ENCODE measurements around the gene CRPPA. TPM values are rescaled to one million over a fixed set of nuclear protein-coding genes. Genes with fewer than 3 reads are reported as not detected.
"Not testable (repeated sequence)": the region's sequence is repeated elsewhere in the genome, so short reads cannot be mapped to it uniquely, and the experiment has no call there.

CRPPA gene
- under 1 TPM; 0.28 to 0.82 (median 0.65) TPM for polyA plus RNA-seq

DNA sequence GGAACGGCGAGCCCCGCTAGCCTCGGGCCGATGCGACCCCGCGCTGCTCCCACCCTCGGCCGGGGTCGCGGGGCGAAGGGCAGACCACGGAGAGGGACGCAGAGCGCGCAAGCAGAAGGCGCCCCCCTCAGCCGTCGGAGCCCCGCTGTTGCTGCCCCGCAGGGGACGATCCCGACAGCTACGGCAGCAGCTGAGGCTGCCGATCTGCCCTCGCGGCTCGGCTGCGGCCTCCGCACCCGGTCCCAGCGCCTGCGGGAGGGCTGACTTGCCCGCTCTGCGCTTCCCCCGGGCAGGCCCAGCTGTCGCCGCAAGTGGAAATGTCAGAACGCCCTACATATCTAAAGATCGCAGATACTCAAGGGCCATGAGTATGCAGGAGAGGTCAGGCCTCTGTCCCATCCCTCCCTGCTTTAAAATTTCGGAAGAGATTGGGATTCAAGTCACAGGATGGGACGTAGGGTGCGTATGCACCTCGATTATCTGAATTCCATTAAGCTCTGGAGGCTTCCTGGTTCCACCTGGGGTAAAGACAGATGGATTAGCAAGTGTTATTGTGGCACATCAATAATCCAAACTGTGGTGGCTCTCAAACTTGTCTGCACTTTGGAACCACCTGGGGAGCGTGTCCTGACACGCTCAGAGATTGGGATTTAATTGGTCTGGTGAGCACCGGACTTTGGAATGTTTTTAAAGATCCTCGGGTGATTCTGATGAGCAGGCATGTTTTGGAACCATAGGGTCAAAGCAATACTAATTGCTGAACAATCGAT is at the start of gene CRPPA:
CRPPA (minus strand) TSS at position 206 of the 770 bp plus-strand sequence. CDS start 216 bp downstream, outside the sequence.
- peak within 1 kb of the TSS; percentile 81 to 95 (median 91) for H3K4me3 Mint-ChIP-seq
- peak in 2 of 3 donors; percentile 46 to 58 for DNase-seq
- H3K27me3 Mint-ChIP-seq (ENCODE audit: low read depth in 3 of 3): peaks cover 6 to 8% (median 6%) of the 10 kb centered on the region in 3 donors
- H3K9me3 Mint-ChIP-seq: no peaks in the 10 kb centered on the region
- no peaks in the 10 kb centered on the region for H3K36me3 Mint-ChIP-seq
- H3K4me1 Mint-ChIP-seq: peaks cover 25 to 26% of the 10 kb centered on the region in 2 donors
- peak within 1 kb of the TSS; percentile 74 to 93 (median 88) for H3K27ac Mint-ChIP-seq

DNA sequence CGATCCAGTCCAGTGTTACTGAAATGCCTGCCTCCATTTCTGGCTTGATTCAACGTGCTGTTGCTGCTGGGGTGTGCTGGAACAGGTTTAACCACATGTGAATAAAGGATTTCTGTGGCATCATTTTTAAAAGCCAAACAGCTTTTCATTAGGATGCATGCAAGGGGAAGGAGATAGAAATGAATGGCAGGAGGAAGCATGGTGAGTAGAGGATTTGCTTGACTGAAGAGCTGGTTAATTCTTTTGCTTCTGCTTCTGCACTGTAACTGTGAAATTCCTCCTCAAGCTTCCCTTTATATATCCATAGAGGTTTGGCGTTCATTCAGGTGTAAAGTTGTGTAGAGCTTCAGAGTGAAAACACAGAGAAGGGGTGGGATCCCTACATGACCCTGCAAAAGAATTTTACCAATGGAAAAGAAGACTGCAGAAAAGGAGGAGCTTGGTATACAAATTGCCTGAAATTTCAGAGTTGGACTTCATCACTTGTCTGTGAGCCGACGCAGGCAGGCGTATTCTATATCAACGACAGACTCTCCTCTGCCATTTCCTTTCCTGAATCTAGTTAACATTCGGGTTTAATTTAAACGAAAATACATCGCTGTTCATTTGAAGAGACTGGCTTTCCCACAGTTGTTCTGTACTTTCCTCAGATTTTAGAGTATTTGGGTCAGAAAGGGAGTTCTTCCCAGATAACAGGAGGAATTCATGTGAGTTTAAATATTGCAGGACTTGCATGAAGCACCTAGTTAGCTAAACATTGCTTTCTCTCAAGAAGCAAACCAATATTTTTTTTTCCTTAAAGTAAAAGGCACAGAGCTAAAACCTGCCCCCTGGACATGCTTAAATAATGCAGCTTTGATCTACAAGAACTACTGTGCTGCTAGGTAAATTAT is 44.4 kb upstream of the CRPPA start, which contains the start of gene SOSTDC1:
SOSTDC1 (minus strand) TSS at position 270 of the 893 bp plus-strand sequence; CDS start at position 200, 70 bp downstream.
- no peak within 1 kb of the TSS for H3K27ac Mint-ChIP-seq
- DNase-seq: no peak
- H3K4me3 Mint-ChIP-seq: peak within 1 kb of the TSS; percentile 10 to 57 (median 17)
- no peaks in the 10 kb centered on the region for H3K9me3 Mint-ChIP-seq
- peaks cover 6 to 9% of the 10 kb centered on the region in 2 donors for H3K4me1 Mint-ChIP-seq
- H3K27me3 Mint-ChIP-seq (ENCODE audit: low read depth in 3 of 3): peaks cover 0 to 5% (median 4%) of the 10 kb centered on the region in 3 donors
- H3K36me3 Mint-ChIP-seq: peaks cover 0 to 4% (median 0%) of the 10 kb centered on the region in 3 donors

DNA sequence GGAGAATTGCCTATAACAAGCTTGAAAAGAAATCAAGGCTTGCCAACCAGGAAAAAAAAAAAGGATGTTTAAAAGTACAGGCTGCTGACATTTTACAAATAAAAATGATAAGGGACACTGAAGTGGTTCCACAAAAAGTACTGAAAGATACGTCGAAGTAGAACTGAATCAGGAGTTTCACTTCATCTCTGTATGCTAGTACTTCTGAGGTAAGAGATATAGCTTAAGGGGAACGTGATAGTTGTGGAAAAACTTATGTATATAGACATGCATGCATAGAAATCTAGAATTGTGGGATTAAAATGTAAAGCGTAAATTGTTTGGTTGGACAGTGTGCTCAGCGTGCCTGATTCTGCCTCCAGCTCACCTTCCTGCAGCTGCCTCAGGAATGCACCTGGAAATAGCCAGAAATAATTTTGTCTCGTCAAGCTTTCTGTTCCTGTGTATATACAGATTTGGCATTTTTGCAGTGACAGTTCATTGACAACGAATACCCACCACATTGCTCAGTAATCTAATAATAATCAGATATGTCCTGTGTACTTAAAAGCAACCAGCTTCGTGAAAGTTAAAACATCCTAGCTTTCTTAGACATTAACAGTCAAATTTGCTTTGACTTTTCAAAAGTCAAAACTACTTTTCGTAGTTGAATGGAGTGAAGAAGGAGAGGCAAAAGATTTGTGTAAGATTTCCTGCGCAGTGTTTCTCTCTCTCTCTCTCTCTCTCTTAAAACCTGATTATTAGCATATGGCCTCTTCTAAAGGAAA is 42.8 kb upstream of the CRPPA start:
- DNase-seq: no peak
- Mint-ChIP-seq H3K27me3 (ENCODE audit: low read depth in 3 of 3) (peaks cover 0 to 5% (median 4%) of the 10 kb centered on the region in 3 donors), H3K4me3 (no peak overlapping the region), H3K4me1 (peaks cover 6 to 9% of the 10 kb centered on the region in 2 donors), H3K9me3 (no peaks in the 10 kb centered on the region), H3K27ac (no peak overlapping the region), H3K36me3 (peaks cover 0 to 4% (median 0%) of the 10 kb centered on the region in 3 donors)

DNA sequence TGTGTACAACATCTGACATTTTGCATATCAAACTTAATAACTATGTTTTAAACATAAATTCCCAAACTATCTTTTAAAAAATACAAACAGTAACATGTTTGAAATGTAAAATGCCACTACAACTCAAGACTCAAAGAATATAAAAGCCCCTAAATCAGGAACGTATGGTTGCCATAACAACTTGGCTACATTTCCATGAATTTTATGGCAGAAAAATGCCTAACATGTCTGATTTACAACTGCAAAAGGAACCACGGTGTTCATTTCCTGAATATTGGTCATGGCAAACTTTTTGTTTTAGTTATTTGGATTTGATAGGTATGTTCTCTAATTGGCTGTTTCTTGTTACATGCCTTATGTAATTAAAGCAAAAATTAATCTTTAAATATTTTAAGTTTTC is 42.2 kb upstream of the CRPPA start:
- Mint-ChIP-seq H3K27me3 (ENCODE audit: low read depth in 3 of 3) (peaks cover 0 to 5% (median 4%) of the 10 kb centered on the region in 3 donors), H3K9me3 (no peaks in the 10 kb centered on the region), H3K27ac (no peak overlapping the region), H3K4me1 (peaks cover 6 to 9% of the 10 kb centered on the region in 2 donors), H3K4me3 (no peak overlapping the region), H3K36me3 (peaks cover 0 to 4% (median 0%) of the 10 kb centered on the region in 3 donors)
- no peak for DNase-seq

DNA sequence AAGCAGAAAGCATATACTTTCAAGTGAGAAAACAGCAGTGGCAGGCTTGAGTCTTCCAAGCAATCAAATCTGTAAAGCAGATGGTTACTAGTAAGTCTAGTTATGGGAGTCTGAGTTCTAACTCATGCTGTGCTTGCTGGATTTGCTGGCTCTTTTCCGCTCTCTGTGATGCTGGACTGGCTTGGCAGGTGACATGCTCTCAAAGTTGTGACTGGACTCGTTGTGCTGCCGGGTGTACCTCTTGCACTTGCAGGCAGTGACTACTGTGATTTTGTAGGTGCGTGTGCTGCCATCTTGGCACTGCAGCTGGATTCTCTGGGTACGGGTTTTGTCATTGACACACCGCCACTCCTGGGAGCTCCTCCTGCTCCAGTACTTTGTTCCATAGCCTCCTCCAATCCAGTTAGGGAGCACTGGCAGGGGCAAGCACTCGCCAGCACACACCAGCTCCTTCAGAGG is 41.1 kb upstream of the CRPPA start:
- Mint-ChIP-seq H3K4me1 (peaks cover 6 to 9% of the 10 kb centered on the region in 2 donors), H3K36me3 (peaks cover 0 to 4% (median 0%) of the 10 kb centered on the region in 3 donors), H3K4me3 (no peak overlapping the region), H3K27ac (no peak overlapping the region), H3K27me3 (ENCODE audit: low read depth in 3 of 3) (peaks cover 0 to 5% (median 4%) of the 10 kb centered on the region in 3 donors), H3K9me3 (no peaks in the 10 kb centered on the region)
- no peak for DNase-seq

DNA sequence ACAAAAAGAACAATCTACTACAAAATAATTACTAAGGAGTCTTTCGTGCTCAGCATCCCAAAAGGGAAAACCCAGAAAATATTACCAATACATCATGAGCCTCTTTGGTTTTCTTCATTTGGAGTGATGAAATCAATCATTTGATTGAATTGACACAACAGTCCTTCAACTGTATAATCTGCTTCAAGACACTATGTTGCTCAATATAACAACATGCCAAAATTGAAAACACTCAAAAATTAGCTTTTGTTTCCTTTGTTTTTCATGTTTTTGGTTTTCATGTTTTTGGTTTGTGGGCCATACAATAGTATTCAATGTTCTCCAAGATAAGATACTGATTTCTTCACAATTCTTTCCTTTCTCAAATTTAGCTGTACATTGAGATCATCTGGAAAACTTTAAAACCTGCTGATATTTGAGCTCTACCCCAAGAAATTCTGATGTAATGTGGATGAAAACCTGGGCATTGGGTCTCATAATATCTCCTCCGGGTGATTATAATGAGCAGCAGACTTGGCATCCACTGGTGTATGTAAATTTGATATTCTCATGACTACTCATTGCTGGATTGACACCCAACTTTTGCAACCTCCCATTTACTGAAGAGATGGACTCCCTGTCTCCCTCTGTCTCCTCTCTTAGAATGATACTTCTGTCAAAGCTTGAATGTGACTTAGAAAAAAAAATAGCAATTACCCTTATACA is 39.6 kb upstream of the CRPPA start:
- no peak overlapping the region for H3K4me3 Mint-ChIP-seq
- peaks cover 0 to 4% (median 0%) of the 10 kb centered on the region in 3 donors for H3K36me3 Mint-ChIP-seq
- no peaks in the 10 kb centered on the region for H3K9me3 Mint-ChIP-seq
- H3K27ac Mint-ChIP-seq: no peak overlapping the region
- peaks cover 0 to 5% (median 4%) of the 10 kb centered on the region in 3 donors for H3K27me3 Mint-ChIP-seq (ENCODE audit: low read depth in 3 of 3)
- no peak for DNase-seq
- peaks cover 10 to 11% of the 10 kb centered on the region in 2 donors for H3K4me1 Mint-ChIP-seq

DNA sequence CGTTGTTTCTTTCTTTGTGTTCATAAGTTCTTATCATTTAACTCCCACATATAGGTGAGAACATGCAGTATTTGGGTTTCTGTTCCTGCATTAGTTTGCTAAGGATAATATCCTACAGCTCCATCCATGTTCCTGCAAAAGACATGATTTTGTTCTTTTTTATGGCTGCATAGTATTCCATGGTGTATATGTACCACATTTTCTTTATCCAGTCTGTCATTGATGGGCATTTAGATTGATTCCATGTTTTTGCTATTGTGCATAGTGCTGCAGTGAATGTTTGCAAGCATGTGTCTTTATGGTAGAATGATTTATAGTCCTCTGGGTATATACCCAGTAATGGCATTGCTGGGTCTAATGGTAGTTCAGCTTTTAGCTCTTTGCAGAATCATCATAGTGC is 35.0 kb upstream of the CRPPA start:
- H3K36me3 Mint-ChIP-seq: not testable (repeated sequence)

DNA sequence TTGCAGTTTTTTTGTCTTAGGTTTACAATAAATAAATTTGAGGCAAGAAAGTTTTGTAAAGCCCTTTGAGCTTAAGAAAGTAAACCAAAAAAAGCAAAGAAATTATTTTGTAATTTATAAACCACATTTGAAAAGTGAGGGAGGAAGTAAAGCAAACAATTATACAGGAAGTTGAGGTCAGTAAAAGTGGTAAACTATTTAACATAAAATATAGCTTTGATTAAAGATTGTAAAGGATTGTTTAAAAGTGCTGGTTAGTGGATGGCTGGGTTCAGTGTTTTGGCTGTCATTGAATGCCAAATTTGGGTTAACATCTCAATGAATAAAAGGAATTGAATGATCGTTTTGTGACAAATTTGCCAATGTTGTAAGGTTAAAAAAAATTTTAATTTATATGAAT is 34.3 kb upstream of the CRPPA start:
- peaks cover 13 to 21% of the 10 kb centered on the region in 2 donors for H3K4me1 Mint-ChIP-seq
- peak overlapping the region in 1 of 6 donors; percentile 44 for H3K27ac Mint-ChIP-seq
- peak overlapping the region in 3 of 5 donors; percentile 46 to 58 (median 51) for H3K4me3 Mint-ChIP-seq
- H3K9me3 Mint-ChIP-seq: no peaks in the 10 kb centered on the region
- H3K36me3 Mint-ChIP-seq: no peaks in the 10 kb centered on the region
- DNase-seq: peak in 1 of 3 donors; percentile 1
- H3K27me3 Mint-ChIP-seq (ENCODE audit: low read depth in 3 of 3): peaks cover 0 to 6% (median 0%) of the 10 kb centered on the region in 3 donors

More for the DNA sequence above, 35.0 kb upstream of the CRPPA start:
- H3K4me3 Mint-ChIP-seq; H3K27ac Mint-ChIP-seq; DNase-seq; H3K9me3 Mint-ChIP-seq; H3K27me3 Mint-ChIP-seq (ENCODE audit: low read depth in 3 of 3): not testable (repeated sequence)
- H3K4me1 Mint-ChIP-seq: peaks cover 13 to 21% of the 10 kb centered on the region in 2 donors

DNA sequence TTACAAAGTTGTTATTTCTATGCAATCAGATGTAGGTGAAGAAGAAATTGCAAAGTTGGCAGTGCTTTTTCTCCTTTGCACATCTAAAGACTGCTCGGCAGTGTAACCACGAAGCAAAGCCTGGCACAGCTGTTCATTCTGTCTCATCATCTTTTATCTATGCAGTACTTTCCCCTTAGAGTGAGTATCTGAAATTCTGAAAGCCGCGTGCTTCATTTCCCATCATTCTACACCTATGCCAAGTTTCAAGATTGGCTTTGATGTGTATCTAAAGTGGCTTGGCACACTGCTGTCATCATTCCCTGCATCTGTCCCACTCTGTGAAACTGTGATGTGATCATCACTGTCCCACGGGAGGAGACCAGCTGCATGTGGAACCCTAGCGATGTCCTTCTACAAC is 29.0 kb upstream of the CRPPA start:
- Mint-ChIP-seq H3K9me3 (no peaks in the 10 kb centered on the region), H3K27ac (no peak overlapping the region), H3K27me3 (ENCODE audit: low read depth in 3 of 3) (peaks cover 0 to 4% (median 0%) of the 10 kb centered on the region in 3 donors), H3K36me3 (no peaks in the 10 kb centered on the region), H3K4me3 (no peak overlapping the region), H3K4me1 (peaks cover 3 to 10% of the 10 kb centered on the region in 2 donors)
- no peak for DNase-seq

DNA sequence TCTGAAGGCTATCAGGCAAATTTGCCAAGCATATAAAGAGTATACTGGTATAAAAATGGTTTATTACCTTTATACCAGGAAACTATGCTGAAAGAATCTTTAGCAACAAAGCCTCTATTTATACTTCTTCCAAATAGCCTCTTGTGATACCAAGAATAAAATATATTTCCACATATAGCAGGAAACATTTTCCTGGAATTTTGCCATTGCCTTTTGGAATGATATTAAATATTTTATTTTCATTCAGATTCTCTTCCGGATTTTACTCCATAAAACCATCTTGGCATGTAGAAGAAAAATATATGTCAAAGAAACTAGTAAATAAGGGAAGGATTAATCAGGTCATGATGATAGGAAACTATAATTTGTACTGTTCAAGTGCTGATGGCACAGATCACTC is 26.5 kb upstream of the CRPPA start:
- no peaks in the 10 kb centered on the region for H3K9me3 Mint-ChIP-seq
- no peak overlapping the region for H3K27ac Mint-ChIP-seq
- H3K36me3 Mint-ChIP-seq: no peaks in the 10 kb centered on the region

DNA sequence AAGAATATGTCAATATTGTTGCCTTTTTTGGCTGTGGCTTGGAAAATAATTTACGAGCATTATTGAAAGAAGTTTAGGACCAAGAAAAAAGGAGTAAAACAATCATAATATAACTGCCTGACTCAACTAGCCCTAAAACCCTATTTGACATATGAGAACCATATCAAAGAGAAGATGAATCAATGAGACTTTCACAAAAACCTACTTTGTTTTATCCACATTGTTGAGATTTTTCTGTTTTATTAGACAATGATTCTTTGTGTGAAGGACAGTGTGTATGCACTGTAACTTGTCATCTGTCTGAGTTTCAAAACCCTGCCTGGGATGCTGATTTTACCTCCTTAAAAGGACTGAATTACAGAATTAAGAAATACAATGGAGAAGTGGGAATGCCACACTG is 25.2 kb upstream of the CRPPA start:
- Mint-ChIP-seq H3K27ac (no peak overlapping the region), H3K9me3 (no peaks in the 10 kb centered on the region), H3K27me3 (ENCODE audit: low read depth in 3 of 3) (peaks cover 0 to under 1% (median 0%) of the 10 kb centered on the region in 3 donors), H3K4me3 (no peak overlapping the region), H3K36me3 (peaks cover 0 to 4% (median 0%) of the 10 kb centered on the region in 3 donors), H3K4me1 (no peaks in the 10 kb centered on the region)
- no peak for DNase-seq

More for the DNA sequence above, 26.5 kb upstream of the CRPPA start:
- no peak overlapping the region for H3K4me3 Mint-ChIP-seq
- no peak for DNase-seq
- no peaks in the 10 kb centered on the region for H3K4me1 Mint-ChIP-seq
- H3K27me3 Mint-ChIP-seq (ENCODE audit: low read depth in 3 of 3): peaks cover 0 to 4% (median 0%) of the 10 kb centered on the region in 3 donors

DNA sequence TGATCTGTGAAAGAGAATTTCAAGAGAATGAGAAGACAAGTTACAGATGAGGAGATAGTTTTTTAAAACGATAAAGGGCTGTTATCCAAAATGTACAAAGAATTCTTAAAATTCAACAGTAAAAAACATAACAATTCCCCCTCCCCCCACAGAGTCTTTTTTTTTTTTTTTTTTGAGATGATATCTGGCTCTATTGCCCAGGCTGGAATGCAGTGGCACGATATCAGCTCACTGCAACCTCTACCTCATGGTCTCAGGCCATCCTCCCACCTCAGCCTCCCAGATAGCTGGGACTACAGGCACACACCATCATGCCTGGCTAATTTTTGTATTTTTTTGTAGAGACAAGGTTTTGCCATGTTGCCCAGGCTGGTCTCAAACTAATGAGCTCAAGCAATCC is 22.5 kb upstream of the CRPPA start:
- not testable (repeated sequence) for H3K27ac Mint-ChIP-seq; H3K27me3 Mint-ChIP-seq (ENCODE audit: low read depth in 3 of 3); H3K9me3 Mint-ChIP-seq

More for the DNA sequence above, 22.5 kb upstream of the CRPPA start:
- H3K36me3 Mint-ChIP-seq, H3K4me1 Mint-ChIP-seq, DNase-seq, H3K4me3 Mint-ChIP-seq: not testable (repeated sequence)
